Measurements from ENCODE around the gene LRP2.

GRCh38 chr2:169077674-169078240 lies 284.6 kb downstream of the LRP2 start:
- TF ChIP-seq EP300 (IDR thresholded peaks at IDR 0.05) (no peak), POLR2A (IDR thresholded peaks at IDR 0.05) (no peak), POLR2AphosphoS5 (IDR thresholded peaks at IDR 0.05) (no peak)
- TF ChIP-seq, protein P1, sequence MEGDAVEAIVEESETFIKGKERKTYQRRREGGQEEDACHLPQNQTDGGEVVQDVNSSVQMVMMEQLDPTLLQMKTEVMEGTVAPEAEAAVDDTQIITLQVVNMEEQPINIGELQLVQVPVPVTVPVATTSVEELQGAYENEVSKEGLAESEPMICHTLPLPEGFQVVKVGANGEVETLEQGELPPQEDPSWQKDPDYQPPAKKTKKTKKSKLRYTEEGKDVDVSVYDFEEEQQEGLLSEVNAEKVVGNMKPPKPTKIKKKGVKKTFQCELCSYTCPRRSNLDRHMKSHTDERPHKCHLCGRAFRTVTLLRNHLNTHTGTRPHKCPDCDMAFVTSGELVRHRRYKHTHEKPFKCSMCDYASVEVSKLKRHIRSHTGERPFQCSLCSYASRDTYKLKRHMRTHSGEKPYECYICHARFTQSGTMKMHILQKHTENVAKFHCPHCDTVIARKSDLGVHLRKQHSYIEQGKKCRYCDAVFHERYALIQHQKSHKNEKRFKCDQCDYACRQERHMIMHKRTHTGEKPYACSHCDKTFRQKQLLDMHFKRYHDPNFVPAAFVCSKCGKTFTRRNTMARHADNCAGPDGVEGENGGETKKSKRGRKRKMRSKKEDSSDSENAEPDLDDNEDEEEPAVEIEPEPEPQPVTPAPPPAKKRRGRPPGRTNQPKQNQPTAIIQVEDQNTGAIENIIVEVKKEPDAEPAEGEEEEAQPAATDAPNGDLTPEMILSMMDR (IDR thresholded peaks at IDR 0.05) = no peak

Measured in upper lobe of left lung (tissue), 4 donors.